GM18873 (cell line): ENCODE results near the gene ADAMTS2.

Experiments used
- ATAC-seq: cut with Tn5 transposase; IDR thresholded peaks from one replicate; pipeline ENCODE4 v1.9.1; 2021; ENCODE audit warnings: mild to moderate bottlenecking, moderate library complexity, moderate number of reproducible peaks; ENCODE audit not compliant: unreplicated experiment, low FRiP score

The ADAMTS2 gene

DNA sequence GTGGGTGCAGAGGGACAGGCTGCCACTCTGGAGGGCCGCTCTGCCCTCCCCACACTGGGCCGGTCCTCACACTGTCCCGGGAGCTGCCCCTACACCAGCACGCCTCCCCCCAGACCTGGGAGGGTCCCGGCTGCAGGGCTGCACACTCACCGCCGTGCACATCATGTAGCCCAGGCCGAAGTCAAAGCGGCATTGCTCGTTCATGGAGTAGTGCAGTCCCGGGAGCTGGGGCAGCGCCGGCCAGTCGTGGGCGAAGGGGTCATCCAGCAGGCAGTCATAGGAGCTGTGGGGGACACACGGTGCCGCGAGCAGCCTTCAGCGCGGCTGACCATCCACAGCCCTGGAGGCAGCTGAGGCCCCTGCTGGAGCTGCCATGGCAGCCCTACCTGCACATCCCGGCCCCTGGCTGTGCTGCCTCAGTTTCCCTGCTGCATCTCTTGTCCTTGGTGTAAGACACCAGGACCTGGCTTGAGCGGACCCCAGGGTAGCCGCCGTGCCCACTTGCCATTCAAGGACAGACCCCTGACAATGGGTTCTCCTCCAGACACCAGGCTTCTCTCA lies 191.8 kb downstream of the ADAMTS2 start:
- no peak for ATAC-seq

DNA sequence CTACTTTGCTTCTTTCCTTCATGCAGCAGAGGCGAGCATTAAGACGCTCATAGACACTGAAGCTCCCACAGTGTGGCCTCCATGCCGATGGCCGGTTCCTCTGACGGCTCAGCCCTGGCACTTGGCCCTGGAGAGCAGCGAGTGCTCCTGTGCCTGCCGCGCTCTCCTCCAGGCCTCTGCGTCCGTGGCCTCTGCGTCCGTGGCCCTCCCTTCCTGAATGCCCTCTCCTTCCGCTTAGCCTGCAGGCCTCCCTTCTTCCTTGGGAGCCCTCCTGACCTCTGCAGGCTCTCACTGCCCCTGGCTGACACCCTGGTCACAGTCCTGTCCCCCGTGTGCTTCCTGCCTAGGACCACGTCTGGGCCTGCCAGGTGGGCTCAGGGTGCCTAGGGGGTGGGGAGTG lies 192.3 kb downstream of the ADAMTS2 start:
- no peak for ATAC-seq

DNA sequence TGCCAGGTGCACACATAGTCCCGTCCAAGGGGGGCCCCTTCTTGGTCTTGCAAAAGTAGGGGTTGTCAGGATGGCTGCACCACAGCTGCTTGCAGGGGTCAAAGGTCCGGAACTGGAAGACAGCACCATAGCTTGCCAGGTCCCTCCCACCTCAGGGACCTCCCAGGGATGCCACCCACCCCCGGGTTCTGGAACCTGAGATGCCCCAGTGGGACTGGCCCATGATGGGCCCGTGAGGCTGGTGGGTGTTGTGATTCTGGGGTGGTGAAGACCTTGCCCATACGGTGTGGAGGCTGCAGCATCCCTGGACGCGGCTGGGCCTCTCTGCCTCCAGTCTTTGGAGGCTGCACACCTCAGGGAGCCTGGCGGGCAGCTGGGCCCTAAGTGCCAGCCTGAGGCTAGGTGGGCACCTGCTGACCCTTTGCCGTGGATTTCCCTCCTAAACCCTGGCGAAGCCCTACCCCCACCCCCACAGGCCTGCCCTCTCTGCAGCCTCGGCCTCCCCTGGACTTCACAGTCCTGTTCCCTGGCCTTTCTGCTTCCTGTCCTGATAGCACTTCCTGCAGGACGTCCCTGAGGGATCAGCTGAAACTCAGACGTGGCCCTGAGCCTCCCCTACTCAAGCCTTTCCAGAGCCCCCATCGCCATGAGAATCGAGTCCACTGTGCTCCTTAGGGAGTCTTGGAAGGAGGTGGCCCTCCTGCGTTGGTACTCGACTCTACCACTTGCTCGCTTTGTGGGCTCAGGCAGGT lies 192.9 kb downstream of the ADAMTS2 start:
- no peak for ATAC-seq

DNA sequence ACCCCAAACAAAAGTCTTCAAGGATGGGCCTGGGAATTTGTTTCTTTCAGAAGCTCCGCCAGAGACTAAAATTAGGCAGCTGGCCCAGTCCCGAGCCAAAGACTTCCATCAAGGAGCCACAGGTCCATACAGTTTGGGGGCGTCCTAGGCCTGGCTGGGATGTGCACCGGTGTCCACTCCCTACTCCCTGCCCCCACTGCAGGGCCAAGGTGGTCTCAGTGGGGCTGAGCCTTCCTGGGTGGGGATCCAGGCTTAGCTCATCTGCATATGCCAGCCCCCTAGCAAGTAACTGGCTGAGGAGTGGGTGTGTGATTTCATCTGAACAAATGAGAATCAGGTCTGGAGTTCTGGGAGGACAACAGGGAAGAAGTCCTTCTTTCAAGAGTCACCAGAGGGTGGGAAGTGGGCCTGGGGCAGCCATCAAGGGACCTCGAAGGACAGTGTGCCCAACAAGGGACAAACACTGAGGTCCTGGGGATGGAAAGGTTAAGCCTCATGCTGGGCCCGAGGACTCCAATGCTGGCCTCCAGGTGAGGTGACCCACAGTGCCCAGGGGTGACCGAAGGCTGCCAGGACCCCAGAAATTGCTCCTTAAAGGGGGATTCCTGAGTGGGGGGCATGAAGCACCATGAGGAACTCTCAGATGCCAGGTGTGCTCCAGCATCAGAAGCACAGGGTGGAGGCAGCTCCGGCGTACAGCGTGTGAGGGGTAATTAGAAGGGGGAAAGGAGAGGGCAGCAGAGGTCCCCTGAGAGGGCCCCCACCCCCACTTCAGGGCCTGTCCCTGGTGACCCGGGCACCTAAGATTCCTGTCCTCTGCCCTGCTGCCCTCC lies 193.8 kb downstream of the ADAMTS2 start:
- ATAC-seq: no peak

DNA sequence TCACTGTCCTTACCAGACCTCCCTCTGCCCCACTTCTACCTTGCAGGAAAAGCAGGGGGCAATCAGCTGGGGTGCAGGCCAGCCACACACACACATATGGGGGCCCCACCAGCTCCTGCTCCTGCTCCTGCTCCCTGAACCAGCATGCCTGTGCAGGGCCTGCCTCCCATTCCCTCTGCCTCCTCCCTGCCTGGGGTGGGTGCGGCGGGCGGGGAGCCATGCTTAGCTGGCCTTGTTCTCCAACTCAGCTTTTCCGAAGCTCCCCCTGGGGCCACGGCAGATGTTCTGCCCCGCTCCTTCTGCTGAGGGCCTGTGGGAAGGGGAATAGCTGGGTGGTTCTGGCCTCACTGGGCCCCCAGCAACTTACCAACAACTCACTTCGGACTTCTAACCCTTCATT lies 195.2 kb downstream of the ADAMTS2 start:
- no peak for ATAC-seq

DNA sequence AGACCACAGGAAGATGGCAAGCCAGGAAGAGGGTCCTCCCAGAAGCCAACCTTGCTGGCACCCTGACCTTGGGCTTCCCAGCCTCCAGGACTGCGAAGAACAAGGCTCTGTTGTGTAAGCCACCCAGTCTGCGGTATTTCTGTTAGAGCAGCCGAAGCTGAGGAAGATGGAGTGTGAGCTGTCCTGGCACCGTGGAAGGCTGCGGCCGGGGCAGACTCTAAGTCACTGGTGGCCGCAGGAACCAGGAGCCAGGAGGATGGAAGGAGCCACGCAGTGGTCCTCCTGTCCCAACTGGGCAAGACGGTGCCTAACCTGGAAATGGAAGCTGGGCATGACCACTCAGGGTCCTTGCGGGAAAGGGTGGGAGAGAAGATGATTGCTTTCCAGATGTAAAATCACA lies 196.0 kb downstream of the ADAMTS2 start:
- no peak for ATAC-seq

DNA sequence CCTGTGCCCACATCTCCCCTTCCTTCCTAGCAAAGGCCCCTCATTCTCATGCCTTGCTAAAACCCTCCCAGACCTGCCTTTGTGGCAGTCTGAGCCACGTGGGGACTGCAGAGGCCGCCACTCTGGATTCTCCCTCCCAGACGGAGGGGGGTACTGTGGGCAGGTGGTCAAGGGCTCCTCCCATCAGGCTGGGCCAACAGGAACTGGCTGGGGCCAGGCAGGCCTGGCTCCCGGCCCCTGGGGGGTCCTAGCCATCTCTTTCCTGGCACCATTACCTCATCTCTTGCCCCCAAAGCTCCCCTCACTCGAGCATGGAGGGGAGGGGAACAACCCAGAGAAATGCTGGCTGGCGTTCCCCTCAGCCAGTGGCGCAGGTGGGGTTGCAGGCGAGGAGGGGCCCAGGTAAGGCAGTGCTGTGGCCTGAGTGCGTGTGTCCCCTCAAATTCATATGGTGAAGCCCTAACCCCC lies 196.5 kb downstream of the ADAMTS2 start:
- ATAC-seq: no peak

DNA sequence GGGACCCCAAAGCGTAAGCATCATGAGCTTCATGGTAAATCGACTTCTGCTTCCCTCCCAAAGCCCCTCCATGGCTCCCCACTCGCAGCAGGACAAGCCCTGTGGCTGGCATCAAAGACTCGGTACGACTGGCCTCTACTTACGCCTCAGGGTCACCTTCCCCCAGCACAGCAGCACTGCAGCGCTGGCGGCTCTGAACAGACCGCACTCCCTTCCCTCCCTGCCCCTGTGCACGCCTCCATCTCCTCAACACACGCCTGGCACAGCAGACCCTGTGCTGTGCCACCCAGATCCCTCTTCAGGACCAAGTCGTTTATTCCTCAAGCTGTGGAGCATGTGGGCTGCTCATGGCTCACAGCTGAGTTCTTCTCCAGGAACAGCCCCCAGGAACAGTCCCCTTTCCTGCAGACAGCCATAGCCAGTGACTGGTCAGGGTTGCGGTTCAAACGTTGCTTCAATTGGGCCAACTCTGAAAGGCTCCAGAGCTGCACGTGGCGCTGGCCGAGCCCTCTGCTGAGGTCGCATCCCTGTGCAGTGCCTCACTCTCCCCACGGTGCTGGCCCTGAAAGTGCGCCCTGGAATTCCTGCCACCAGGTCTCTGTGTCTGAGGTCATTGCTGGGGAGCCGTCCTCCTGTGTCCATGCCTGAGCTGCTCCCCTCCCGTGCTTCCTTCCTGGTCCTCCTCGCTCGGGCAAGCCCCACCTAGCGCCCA lies 197.1 kb downstream of the ADAMTS2 start:
- ATAC-seq: no peak

DNA sequence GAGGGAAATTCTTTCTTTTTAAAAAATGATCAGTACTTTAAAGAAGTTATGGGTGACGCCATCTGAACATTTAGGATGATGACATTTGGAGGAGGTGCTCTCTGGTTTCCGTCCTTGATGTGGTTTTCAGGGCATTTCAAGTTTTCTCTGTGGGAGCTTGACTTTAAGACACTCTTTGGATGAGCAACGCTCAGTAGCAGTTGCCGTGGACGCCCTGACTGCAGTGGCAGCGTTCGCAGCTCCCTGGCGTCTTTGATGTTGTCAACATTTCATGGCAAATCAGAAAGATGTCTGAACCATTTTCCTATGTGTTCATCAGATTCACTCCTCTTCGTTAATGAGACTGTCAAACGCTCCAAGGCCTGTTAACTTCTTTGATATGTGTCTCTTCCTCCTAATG lies 199.0 kb downstream of the ADAMTS2 start:
- no peak for ATAC-seq

DNA sequence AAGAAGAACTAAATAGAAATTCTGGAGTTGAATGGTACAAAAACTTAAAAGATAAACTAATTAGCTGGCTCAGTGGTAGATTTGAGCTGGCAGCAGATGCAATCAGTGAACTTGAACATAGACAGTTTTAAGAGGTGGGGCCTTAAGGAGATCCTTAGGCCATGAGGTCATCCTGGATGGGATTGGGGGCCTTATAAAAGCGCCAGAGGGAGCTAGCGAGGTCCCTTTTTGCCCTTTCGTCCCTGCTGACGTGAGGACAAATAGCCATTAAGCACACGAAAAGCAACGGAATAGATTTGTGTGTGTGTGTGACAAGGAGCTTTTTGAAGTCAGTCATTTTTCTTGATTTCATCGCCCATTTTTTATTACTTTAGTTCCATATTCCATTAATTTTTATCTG lies 201.8 kb downstream of the ADAMTS2 start:
- ATAC-seq: no peak

DNA sequence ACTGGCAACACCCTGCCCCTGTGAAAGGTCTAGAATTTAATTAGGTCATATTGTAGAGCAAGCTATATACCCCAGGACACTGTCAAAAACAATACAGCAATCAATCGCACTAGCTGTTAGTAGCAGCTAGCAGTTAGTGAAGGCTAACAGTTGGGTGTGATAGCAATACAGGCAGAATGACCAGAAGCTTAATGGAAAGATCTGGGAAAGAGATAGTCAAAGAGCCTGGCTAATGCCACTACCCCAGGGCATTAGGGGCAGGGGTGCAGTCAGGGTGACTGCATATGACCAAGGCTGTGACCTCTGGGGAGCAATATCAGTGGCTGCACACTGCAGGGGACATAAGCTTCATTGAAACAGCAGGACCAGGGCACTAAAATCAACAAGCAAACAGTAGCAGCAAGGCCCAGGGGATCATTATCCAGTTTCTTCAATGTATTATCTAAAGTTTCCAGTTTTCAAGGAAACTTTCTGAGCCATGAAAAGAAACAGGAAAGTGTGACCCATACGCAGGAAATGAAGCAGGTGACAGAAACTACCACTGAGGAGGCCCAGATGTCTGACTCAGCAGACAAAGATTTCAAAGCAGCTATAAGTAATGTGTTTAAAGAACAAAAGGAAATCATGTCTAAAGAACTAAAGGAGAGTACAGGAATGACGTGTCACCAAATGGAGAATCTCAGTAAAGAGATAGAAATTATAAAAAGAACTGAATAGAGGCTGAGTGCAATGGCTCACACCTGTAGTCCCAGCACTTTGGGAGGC lies 202.6 kb downstream of the ADAMTS2 start:
- no peak for ATAC-seq

DNA sequence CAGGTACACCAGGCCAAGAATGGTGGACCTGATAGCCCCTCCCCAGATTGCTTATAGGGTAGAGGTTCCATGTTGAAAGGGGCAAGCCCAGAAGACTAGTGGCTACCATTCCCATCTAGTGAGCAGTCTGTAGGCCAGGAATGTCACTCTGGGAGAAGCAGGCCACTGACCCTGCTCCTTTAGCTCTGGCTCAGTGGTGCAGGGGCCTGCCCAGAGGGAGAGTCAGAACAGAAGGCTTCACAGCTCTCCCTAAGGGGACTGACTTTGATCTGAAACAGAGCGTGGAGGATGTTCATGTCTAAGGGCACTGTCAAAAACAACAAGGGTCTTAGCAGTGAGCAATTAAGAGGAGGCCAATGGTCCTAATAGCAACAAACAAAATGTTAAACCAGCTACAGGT lies 203.4 kb downstream of the ADAMTS2 start:
- ATAC-seq: no peak

DNA sequence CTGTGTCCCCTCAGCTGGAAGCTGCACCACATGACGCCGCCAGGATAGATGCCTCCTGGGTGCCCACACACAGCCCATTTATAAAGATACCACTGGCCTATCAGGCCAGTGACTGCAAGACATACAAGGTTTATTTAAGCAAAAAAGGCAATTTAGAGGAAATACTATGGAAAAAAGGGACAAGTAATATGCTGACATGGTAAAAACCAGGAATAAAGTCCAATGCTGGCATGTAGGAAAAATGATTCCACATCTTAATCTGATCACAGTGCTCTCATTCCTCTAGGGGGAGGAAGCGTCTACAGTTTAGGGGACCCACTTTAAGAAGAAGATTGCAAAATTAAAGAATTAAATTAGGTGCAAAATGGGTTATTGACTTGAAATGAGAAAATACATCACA lies 205.0 kb downstream of the ADAMTS2 start:
- no peak for ATAC-seq

DNA sequence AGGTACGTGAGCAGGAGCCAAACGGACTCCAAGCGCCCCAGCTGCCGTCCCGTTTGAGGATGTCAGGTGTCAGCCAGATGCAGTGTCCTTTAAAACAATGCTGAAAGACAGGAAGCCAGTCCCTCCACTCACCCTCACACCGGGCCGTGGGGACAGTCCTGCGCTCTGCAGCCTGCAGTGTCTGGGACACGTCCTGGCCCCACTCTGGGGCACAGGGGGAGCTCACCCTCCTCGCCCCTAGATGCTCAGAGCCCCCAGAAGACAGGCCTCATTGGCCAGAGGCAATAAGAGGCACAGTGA lies 205.4 kb downstream of the ADAMTS2 start:
- ATAC-seq: no peak

DNA sequence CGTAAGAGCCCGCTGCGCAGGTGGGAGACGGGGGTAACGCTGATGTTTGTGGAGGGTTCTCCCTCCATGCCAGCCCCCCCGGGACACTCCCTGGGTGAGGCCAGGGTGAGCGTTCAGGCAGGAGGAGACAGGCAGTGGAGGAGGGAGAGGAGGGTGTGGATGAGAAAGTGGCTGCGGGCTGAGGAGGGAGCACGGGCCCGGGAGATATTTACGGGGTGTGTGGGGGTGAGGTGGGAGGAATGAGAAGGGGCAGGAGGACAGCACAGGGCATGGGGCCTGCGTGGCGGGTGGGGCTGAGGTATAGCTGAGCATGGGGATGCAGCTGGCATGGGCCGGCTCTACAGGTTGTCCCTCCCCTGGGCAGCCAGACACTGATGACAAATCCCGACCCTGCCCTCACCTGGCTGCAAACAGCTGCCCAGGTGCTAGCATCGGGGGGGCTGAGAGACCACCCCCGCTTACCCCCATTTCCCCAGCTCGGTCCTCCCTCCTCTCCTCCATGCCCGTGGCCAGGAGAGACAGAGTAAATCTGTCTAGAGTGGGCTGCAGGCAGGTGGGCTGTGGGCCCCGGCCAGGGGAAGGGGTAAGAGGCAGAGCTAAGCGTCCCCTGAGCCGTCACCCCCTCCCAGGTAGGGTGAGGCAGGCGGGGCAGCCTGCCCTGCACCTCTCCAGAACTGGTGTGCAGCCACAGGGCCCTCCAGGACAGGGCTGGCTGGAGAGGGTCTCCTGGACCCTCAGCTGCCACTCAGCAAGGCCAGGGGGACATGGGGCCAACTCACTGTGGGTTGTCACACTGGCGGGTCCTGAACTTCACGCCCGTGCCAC lies 205.9 kb downstream of the ADAMTS2 start:
- no peak for ATAC-seq

DNA sequence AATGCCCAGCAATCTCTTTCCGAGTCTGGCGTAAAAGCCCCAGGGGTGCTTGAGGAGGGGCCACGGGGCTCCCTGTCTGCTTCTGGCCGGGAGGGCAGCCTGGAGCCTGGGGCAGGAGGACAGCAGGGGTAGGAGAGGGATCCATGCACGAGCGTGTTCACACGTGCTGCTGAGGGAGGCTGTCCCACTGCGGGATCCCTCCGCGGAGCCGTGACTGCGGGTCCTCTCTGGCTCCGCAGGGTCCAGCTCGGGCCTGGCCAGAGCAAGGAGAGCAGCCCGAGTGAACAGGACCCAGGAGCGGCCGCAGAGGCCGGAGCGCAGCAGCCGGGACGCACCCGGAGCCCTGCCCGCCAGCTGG lies 206.7 kb downstream of the ADAMTS2 start:
- no peak for ATAC-seq

DNA sequence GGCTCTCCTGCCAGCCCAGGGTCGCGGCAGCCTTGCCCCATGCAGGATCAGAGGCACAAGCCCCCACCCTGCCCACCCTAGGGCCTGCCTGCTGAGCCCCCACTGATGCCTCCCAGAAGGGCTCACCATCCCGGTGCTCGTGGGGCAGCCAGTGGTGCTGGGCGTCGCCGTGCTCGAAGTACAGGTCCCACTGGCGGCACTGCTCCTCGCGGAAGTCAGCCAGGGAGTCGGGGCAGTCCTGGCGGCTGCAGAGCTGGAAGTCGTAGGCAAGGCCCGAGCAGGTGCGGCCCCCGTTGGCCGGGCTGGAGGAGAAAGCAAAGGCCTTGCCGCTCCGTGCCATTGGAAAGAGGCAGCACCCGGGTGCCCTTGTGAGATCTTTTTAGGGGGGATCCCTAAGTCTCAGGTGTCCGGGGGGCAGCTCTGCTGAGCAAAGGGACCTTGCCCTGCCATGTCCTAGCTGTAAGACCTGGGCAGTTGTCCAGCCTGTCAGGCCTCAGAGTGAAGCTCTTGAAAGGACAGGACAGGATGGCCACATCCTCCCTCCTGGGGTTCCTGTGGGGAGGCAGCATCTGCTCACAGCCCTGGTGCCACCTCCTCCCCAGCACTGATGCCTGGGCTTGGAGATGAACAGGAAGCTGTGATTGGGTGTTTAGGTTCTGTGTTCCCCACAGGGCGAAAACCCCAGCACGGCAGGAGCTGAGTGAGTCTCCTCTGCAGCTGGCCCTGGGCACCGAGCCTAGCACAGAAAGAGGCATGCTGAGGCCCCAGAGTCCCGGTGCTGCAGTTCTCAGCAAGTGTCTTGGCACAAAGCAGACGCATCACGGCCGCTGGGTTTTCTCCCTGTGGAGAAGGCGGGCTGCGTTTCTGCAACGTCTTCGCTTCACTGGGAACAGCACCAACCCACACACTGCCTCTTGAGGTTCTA lies 207.4 kb downstream of the ADAMTS2 start:
- ATAC-seq: no peak

DNA sequence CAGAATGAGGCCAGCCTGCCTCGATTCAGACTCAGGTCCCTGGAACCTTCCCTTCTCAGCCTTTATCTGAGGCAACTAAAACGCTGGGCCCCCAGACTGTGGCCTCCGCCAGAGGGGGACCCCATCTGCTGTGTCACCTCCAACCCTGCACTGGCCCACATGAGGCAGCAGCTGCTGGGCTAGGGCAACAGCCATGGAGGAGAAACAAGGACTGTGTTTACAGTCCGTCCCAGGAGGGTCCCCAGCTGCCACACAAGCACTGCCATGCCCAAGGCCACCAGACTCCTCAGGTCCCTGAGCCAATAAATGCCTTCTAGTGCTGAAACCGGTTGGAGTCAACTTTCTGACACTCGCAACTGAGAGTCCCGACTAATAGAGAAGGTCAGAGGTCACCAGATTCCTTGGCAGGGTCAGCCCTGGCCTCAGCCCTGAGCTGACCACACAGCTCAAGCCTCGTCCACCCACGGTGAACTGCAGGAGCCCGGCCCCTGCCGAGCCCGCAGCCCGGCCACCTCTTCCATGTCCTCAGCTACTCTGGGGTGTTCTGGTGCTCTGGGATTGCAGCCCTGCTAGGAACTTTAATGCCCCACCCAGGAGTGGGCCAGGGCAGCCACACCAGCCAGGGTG lies 208.1 kb downstream of the ADAMTS2 start:
- no peak for ATAC-seq
